Stimulated activated CD8-positive, alpha-beta memory T cell treated with anti-CD3 and anti-CD28 coated beads, Interleukin-15, amount 100 ng/mL, for 1 hour (primary cell): ENCODE measurements around the gene FBP1.
A peak's percentile ranks its signal among the peaks of the same experiment; 100 is the strongest.
"Not testable (repeated sequence)": the region's sequence is repeated elsewhere in the genome, so short reads cannot be mapped to it uniquely, and the experiment has no call there.

ENCODE experiments used
- DNase-seq: peaks from one replicate; pipeline ENCODE4 v3.0.0-alpha.2; 2020; ENCODE audit warnings: low read depth

The FBP1 gene

DNA sequence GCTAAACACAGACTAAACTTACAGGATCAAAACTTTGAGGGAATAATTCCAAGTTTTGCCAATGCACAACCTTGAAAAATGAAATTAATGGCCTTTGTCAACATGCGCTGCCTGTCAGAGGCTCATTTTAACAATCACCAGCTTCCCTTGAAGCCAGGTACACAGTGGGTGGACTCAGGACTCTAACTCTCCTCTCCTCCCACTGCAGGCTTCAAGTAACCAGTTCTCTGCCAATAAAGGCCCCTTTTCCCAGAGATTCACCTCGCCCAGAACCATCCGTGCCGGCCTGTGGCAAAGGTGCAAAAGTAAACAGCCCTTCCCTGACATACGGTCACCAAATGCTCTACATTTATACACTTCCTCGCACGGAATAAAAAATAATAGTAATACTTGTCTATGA lies 27.2 kb downstream of the FBP1 start:
- no peak for DNase-seq

DNA sequence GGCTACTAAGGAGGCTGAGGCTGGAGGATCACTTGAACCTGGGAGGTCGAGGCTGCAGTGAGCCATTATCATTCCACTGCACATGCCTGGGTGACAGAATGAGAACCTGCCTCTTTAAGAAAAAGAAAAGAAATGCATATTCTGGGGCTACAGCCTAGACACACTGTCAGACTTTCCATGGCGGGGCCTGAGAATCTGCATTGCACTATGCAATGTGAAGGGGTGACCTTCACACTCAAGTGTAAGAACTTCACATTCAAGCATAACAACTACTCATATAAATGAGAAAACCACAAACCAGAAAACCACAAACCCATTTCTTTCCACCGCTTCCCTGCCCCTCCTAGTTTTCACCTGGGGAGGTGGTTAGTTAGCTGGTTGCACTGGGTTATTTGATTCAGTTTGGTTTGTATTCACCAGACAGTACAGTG lies 27.7 kb downstream of the FBP1 start:
- DNase-seq = no peak

GRCh38 chr9:94610181-94610606 lies 29.1 kb downstream of the FBP1 start:
- no peak for DNase-seq

DNA sequence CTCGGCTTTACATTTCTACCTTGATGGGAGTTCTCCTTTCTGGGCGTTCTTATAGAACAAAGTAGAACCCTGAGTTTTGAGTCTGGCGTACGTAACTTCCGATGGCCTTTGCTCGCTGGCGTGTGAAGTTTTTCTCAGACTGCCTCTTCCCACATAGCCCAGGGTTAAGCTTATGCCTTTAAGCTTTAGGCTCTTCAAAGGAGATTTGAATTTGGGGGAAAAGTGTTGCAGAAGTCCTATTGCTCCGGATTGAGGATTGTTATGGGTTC lies 32.0 kb downstream of the FBP1 start:
- DNase-seq = no peak

DNA sequence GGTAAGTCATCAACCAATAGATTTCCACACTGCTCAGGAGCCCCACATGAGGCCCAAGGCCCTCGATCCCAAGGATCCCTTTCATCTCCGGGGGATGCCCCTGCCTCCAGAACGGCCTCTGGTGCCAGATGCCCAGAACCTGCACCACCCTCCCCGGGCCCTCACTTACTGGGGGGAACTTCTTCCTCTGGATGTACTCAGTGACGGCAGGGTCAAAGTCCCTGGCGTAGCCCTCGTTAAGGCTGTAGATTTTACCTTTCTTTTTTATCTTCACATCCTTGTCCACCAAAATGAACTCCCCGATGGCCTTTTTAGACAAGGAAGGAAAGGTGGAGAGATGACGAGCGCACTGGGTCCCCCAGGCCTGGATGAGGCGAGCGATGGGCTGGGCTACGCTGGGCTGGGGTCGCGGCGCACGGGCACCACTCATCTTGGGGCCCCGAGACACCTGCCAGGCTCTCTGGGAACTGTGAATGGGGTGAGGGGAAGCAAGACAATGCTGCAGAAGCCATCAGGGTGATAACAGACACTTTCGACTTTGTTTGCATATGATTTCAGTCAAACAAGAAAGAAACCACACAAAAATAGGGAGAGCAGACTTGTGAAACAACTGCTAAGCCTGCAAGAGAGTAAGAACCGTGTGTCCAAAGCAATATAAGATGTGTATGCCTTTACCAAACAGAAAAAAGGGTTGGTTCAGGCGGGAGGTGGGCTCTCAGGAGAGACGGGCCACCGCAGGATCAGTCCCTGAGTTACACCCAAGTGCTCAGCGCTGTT lies 32.5 kb downstream of the FBP1 start:
- DNase-seq = no peak

DNA sequence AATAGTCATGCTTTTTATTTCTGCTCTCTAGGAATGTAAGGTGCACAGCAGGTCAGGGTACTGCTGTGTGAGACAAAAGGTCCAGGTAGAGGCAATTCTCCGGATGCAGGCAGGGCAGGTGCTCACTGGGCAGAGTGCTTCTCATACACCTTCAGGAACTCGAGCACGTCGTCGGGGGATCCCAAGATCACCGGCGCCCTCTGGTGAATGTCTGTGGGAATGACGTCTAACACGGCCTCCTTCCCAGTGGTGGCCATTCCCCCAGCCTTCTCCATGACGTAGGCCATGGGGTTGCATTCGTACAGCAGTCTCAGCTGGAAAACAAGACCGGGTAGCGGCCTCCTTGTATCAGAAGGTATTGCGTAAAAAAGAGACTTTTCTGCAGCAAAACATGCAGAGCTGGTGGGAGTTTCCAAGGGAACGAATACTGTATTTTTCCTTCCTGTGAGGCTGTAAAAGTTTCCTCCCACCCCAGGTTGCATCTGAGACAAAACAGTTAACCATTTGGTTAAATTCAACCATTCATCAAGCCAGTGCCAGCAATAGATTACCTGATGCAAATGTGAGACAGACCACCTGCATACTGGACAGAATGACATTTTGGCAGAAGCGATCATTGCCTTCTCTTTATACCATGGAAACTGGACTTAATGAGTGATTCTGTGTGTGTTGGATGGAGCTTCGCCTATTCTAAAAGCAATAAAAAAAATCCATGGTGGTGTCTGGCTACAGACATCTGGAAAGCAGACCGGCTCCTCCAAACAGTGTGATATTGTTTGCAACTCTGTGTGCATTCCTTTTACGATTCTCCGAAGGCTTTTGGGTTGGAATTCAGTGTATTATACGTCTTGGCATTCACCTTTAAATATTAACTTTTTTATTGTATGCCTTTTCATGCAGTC lies 35.8 kb downstream of the FBP1 start:
- peak; percentile 32 for DNase-seq

- DNase-seq = no peak
Measured at GRCh38 chr9:94602666-94603065, 36.7 kb downstream of the FBP1 start.

DNA sequence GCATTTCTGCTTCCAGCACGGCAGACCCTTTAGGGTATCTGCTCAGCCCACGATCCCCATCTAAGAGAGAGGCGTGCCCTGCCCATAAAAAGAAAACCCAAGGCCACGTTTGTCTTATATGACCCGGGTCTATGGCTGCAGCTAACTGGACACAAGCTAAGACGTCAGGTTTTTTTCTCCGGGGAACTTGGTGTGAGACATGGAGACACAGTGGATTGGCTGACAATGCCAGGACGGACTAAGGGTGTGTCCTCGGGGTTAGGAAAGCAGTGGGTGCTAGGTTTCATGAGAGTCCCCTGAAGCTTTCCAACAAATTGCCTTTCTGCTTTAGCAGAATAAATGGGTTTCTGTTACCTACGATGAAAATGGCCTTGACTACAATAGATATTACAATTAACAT lies 38.6 kb downstream of the FBP1 start:
- DNase-seq = no peak

DNA sequence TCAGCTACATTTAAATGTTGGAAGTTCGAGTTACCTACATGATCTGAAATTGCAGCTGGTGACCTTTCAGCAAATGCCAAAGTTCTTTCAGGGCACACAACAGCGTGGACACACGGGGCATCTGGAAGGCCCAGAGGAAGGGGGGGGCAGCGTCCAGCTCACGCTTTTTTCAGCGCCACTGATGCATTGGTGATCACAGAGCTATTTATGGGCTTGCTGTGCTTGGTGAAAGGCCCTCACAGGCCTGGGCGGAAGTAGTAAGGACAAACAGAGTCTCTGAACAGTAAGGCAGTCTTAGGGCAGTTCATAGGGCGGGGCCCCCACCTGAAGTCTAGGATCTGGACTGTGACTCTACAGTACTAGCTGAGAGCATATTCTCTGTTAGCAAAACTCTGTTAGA lies 39.1 kb downstream of the FBP1 start:
- no peak for DNase-seq

DNA sequence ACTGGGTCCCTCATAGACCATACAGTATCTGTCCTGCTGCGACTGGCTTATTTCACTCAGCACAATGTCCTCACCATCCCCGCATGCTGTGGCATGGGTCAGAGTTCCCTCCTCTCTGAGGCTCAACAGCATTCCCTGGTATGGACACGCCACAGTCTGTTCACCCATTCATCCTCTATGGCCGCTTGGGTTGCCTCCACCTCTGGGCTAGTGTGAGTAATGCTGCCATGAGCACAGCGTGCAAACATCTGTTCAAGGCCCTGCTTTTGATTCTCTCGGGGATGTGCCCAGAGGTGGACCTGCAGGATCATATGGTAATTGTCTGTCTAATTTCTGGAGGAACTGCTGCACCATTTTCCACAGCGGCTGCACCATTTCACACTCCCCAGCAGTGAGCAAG lies 40.2 kb downstream of the FBP1 start:
- DNase-seq = no peak

DNA sequence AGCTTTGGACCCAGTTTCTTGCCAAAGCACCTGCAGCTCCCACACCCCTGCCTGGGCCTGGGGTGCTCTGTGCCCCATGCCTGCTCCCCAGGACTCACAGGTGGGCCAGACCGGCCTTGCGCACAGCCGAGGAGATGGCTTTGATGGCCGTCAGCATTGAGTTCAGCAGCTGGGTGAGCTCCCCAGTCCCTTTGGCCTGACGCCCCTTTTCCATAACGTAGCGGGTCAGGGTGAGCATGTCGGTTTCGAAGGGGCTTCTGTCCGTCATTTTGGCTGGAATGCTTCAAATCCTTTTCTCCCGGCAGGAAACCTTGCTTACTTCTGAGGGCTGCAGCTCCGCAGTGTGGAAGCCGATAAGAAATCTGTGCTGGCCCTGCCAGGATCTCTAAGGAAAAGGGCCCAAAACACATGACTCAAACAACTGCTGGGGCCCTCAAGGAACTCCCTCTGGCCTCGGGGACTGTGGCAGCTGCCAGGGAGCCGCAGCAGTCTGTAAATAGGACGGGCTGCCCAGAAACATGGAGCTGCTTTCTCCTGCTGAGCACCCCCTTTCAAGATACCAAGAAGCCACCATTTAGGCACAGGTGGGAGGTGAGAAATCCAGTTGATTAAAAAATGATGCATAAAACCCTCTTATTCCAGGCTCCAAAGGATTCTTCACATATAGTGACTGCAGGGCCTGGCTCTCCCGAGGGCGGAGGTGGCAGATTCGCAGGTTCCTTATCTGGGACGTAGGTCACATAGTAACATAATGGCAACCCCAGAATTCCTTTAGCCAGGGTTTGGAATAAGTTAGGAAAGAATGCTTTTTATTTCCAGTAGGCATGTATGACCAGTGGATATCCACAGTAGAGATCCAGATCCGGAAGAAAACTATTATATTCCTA lies 45.6 kb downstream of the FBP1 start, which contains the start of gene FBP2:
FBP2 (minus strand) TSS at position 366 of the 887 bp plus-strand sequence; CDS start at position 268, 98 bp downstream.
- DNase-seq = no peak

GRCh38 chr9:94592683-94593082 lies 46.6 kb downstream of the FBP1 start:
- DNase-seq = not testable (repeated sequence)

DNA sequence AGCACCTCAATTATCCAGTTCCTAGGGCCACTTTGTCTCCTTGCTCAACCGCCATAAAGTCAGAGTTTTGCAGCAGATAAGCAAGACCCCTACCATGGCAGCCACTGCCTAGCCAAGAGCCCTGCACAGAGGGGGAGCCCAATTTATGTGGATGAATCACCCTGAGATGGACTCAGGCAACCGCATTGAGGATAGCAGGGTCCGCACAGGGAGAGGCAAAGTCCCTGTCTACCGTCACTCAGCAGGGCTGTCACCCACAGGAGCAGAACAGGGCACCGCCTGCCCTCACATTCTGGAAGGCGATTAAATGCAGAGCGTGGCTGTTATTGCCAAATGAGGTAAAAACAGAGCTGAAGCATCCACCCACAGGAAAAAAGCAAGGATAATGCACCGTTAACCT lies 47.4 kb downstream of the FBP1 start:
- DNase-seq = no peak

- DNase-seq = not testable (repeated sequence)
Measured at GRCh38 chr9:94591046-94591545, 48.2 kb downstream of the FBP1 start.

GRCh38 chr9:94588681-94589080 lies 50.6 kb downstream of the FBP1 start:
- no peak for DNase-seq

- DNase-seq = no peak
Measured at GRCh38 chr9:94586814-94587213, 52.5 kb downstream of the FBP1 start.

GRCh38 chr9:94586316-94586715 lies 53.0 kb downstream of the FBP1 start:
- no peak for DNase-seq

DNA sequence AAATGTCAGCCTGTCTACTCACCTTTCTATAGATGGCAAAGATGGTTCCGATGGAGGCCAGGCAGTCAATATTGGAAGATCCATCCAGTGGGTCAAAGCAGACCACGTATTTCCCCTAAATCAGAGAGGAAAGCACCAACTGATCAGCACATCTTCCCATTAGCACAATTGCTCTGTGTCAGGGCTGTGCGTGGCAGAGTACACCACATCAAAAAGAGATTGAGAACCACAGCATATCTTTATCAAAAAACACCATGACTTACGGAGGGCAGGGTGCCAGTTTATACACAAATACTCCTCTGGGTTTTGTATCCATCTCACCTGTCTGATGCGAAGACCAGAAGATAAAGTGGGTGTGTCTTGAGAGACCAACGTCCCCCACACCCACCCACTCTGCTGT lies 54.8 kb downstream of the FBP1 start:
- DNase-seq = no peak

DNA sequence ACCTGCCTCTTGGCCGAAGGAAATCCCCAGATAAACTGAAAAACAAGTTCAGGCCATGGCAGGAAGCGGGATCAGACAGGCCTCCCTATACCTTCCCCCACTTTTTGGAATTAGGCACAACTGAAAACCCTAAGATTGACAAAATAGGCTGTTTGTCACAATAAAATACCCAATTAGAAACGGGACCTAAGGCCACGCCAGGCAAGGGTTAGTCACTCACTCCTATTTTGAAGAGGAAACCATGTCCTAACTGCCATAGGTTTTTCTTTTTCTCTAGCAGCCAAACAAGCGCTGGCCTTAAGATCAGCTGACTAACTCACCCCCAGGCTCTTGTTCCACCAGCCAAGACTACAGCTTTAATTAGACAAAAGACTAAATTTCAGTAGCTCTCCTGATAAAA lies 57.6 kb downstream of the FBP1 start:
- no peak for DNase-seq

DNA sequence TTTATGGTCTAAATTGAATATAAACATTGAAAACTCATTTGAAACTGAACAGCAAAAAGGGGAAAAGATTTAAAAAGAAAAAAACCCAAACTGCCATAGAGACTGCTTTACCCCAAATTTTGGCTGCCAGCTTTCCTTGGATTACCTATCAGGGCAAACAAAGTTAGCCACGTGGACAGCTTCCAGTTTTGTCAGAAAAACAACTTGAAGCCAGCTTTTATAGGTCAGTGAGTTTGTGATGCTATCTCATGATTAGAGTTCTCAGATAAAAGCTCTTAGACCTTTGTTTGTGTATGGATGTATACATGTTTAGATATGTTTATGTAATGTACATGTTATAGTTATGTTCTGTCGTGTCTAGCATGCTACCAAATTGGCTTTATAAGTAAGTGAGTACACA lies 61.7 kb downstream of the FBP1 start:
- no peak for DNase-seq

DNA sequence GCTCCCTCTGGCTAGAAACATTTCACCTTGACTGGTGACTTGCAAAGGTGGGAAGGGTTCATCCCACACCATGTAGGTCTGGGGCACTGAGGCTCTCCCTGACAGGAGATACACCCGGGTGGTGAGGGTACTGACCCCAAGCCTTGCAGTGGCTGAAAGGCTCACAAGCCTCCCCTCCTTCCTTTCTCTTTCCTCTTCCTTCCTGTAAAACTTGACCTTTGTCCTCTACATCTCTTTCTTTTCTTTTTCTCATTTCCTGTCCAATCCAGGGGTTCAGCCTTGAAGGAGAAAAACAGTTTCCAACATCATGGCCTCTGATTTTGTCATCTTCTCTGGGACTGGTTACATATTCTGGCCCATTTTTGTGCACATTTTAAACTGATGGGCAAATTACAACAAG lies 62.3 kb downstream of the FBP1 start:
- DNase-seq = no peak

DNA sequence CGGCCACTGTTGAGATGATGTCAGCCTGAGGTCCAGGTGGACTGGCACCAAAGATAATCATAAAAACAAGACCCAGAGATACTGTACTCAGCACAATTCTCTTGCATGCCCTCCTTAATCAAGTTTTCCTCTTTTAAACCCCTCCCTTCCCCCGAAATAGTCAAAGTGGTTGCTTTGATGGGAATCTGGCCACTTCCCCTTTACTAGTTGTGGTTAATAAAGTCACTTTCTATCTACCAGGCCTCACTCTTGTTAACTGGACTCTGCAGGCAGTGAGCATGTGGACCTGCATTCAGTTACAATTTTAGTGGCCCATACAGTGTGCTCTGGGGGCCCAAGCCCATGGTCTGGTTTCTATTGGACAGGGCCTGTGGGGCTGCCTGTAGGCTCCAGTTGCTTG lies 63.2 kb downstream of the FBP1 start:
- no peak for DNase-seq
